HG03108 (cell line): ENCODE measurements around the gene IFFO2.
A peak's percentile ranks its signal among the peaks of the same experiment; 100 is the strongest.

Experiments
- ATAC-seq: cut with Tn5 transposase; IDR thresholded peaks from one replicate; pipeline ENCODE4 v1.9.1; 2021; ENCODE audit warnings: moderate library complexity; ENCODE audit not compliant: unreplicated experiment

Gene IFFO2

DNA sequence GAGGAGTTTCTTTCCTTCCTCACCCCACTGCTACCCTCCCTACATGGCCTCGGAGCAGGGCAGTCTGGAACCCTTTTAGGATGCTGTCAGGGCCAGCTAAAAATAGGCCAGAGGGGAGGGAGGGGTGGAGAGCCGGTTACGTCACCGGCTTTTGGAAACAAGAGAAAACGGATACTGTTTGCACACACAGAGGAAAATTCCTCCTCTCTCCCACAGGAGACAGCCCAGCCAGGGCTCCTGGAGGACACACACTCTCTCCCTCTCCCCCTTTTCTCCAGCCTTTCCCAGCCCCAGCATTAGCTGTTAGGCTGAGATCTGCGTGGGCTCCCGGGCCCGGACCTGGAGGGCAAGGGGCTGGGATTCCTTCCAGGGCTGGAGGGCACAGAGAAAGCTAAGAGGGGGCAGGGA is 34.2 kb downstream of the IFFO2 start:
- no peak for ATAC-seq

DNA sequence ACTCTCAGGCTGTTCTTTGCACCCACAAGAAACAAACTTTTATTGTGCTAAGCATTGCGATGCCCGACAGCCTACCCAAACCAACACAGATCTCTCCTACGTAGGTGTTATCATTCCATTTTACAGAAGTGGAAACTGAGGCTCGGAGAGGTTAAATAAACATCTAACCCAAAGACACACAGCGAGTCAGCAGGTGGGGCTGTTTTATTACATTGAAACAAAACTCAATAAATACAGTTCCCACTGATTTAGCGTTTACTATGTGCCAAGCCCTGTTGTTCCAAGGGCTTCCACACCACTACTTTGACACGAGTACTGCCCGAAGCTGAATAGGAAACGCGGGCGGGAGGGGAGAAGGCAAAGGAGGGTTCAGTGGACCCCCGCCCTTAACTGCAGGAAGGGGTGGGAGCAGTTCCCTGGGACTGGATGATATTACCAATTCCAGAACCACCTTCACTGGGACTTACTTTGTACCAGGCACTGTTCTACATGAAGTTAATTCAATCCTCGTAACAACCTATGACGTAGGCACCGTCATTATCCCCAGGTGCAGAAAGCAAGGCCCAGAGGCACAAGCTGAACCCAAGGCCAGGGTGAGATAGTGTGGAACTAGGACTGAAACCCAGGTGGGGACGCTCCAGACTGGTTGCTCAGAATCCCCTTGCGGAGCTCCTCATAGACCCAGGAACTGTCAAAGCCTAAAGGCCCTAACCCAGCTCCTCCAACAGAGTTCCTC is 34.8 kb downstream of the IFFO2 start:
- no peak for ATAC-seq

DNA sequence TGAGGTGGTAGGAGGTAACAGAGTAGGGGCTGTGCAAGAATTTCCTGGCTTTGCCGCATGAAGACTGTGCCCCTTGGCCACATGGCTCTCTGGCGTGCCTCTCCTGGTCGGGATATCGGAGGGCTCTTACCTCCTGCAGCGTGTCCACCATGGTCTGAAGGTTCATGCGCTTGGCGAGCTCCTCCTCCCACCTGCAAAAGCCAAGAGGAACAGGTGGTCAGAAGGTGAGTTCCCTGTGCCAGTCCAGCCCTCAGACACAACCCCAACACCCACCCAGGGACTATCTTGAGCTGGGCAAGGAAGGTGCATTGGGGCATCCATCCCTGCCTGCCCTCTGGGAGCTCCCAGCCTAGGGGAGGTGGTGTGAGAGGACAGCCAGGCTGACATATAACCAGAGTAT is 35.5 kb downstream of the IFFO2 start:
- ATAC-seq = no peak

DNA sequence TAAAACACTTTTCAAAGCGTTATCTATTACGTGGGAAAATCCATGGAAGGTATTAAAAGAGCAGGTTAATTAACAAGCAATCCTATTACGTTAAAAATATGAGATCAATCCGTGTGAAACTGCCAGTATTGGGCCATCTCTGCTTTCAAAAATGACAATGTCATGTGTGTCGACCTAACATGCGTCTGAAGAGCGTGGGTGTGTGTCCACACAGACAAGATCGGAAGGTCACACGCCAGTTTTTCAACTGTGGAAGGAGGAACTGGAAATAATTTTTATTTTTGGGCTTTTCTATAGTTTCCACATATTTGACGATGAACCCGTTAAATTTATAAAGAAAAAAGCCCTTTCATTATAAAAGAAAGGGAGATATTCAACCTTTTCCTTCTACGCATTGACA is 36.5 kb downstream of the IFFO2 start:
- no peak for ATAC-seq

DNA sequence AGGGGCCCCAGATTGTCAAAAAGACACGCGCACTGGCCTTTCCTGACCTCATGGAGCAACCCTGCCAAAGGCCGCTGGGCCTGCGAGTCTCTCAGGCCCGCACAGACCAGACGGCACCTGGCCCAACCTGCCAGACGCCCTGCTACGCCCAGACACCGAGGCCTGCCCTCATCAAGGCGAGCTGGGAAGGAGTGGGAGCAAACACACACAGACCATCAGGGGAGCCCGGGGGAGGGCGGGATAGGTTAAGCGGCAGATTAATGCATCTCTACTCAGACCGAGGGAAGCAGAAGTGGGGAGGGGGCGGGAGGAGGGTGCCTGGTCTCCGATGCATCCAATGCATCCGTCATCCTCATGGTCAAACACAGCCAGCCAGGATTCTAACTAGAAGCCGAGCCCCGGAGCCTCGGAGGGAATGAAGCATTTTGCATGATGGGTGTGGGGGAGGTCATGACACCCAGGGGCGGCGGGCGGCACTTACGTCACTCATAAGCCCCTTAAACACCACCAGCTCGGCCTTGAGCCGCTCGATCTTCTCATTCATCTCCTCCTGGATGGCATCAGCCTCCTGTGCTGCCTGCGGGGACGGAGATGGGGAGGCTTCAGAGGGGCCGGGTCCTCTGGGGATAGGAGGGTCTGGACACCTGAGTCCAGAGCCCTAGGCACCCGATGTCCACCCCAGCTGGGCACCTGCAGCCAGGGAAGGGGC is 37.1 kb downstream of the IFFO2 start:
- ATAC-seq = no peak

DNA sequence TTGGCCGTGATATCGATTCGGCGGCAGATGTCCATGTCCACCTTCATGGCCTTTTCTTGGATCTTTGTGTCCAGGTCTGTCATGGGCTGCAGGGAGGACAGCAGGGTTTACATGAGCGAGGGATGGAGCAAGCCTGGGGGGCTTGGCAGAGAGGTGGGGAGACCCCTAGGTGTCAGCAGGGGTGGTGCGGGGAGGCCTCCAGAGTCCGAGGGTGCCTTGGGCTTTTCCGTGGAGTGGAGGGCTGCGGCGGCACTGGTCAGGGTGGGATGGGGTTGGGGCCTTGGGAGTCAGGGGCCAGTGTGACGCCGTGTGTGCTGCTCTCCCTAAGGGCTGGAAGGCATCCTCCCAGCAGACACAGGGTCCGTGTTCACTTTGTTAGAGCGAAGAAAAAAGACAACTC is 38.1 kb downstream of the IFFO2 start:
- ATAC-seq = no peak

DNA sequence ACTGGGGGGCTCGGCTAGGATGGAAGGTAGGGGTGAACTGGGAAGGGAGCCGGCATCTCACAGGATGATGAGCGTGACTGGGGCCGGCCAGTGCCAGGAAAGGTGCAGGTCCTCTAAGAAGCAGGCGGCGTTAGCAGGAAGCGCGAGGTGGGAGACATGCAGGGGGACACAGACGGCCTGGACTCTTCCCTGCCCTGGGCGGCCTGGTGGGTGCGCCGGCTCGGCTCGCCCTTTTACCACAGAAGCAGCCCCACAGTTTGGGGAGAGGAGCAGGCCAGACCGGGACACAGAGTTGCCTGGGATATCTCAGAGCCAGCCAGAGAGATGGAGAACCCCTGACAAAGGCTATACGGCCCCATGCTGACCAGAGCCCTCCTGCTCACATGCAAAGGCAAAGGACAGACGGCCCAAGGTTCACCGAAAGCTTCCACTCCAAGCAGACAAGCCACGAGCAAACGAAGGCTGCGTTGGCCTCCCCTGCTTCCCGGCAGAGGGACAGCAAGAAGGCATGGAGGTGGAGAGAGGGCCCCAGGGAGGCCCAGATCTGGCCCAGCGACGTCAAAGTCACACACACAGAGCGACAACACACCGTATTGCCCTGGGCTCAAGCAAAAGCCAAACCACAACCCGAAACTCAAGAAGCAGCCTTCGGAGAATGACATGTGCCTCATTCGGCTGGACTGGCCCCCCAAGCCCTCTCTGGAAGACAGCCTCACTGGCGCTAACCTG is 39.2 kb downstream of the IFFO2 start:
- ATAC-seq = no peak

DNA sequence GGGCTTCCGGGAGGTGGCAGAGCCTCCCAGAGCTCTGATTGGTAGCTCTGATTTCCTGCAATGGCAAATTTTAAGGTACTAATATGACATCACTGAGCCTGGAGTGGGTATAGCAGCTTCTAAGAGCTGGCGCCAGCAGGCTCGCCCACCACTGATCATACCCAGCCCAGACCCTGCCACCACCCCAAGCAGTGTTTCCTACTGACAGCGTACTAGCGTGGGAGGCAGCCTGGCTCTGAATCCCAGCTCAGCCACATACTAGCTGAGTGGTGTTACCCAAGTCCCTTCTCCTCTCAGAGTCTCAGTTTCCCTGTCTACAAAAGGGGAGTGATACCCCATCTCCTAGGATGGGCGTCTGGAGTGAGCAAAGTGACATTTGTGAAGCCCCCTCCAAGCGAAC is 41.1 kb downstream of the IFFO2 start:
- ATAC-seq = no peak

DNA sequence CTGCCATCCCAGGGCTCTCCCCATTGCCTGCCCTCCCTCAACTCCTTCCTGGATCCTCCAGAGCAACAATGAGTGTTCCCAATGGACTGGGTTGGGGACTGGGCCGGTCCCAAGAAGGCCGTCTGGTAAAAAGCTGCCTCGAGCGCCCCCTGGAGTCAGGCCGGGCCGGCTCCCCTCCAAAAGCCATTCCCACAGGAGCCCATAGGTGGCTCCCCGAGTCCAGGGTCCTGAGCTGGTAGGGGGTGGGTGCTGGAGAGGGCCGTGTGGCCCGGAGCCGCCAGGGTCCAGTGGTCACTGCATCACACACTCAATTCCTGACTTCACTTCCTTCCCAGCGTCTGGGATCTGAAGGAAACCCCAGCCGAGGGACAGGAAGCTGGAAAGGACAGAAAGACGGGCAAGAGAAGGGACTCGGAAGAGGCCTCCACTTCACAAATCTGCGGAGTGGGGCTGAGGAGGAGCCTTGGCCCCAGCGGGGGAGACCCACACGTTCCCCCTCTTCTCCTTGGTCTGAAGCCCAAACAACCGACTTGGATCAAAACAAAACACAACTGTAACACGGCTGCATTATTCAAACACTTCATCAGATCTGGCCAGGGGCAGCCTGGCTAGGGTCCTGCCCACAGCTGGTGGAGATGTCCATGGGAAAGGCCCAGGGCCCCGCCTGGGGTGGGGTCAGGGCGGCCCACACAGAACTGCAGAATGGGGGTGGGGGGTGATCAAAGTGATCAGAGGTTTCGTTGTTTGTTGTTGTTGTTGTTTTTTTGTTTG is 43.2 kb downstream of the IFFO2 start:
- peak; percentile 55 for ATAC-seq

DNA sequence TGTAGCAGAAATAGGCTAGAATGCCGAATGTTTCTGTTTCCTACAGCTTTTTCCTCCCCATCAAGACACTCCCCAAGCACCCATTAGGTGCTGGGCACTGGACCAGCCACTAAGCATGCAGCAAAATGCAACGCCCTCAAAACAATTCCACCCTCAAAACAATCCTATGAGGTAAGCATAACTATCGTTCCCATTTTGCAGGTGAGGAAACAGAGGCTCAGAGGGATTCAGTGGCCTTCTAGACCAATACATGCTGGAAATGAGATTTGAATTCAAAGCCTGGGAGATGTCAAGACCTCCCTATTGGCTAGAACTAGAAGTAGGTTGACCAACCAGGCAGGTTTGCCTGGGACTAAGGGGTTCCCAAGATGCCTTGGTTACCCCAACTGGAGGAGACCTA is 43.9 kb downstream of the IFFO2 start:
- ATAC-seq = no peak

DNA sequence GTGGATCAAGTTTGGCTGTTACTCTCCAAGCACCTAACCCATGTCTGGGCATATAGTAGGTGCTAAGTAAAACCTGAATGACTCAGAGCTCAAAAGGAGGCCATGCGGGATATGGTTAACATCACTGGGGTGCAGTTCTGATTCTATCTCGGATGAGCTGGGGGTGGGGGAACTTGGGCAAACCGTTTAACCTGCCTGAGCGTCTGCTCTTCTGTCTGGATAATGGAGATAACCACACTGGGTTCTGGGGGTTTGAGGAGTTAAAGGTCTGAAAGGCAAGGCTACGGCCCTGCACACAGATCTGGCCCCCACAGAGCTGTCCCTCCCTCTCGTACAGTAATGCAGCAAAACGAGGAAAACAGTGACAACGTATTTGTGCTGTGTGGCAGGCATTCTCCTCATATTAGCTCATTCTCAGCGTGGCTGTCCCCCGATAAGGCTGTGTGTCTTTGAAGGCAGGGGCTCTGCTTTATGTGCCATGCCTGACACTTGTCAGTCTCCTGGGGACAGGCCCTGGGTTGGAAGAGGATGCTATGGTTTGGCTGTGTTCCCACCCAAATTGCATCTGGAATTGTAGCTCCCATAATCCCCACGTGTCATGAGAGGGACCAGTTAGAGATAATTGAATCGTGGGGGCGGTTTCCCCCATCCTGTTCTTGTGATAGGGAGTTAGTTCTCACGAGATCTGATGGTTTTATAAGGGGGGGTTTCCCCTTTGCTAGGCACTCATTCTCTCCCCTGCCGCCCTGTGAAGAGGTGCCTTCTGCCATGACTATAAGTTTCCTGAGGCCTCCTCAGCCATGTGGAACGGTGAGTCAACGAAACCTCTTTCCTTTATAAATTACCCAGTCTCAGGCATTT is 47.3 kb downstream of the IFFO2 start:
- no peak for ATAC-seq

DNA sequence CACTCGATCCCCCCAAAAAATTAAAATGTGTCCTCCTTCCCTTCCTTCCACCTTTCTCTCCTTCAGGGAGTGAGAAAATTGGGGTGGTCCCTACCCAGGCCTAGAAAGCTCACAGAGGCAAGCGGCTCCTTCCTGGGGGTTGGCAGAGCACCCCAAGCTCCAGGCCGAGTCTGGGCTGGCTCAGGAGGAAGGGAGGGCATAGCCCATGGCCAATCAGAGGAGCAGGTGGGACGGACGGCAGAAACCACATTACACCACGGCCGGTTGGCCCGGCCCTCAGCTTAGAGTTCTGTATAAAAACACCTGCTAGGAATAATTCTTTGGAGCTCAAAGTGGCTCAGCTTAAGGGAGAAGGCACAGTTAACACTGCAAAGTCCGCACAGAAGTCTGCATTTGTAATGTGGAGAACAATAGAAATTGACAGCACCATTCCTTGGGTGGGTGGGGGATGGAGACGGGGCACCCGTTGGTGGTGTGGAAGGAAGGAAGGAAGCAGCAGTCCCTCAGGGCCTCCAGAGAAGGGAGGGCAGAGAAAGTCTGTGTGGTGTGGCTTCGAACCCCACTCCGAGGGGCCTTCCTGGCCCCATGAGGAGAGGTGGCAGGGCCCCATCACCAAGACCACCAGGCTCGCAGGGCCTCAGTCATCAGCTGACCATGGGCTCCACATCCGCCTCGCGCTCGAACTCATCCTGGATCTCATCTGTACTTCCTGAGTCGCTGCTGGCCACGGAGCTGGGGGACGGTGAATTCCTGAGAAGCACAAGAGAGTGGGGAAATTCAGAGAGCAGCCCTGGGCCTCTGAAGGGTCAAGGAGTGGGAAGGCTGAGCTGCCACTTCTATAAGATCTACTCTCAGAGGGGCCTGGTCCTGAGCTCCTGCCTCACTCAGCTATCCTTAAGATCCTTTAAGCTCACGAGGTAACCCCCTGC is 48.3 kb downstream of the IFFO2 start:
- ATAC-seq = no peak

DNA sequence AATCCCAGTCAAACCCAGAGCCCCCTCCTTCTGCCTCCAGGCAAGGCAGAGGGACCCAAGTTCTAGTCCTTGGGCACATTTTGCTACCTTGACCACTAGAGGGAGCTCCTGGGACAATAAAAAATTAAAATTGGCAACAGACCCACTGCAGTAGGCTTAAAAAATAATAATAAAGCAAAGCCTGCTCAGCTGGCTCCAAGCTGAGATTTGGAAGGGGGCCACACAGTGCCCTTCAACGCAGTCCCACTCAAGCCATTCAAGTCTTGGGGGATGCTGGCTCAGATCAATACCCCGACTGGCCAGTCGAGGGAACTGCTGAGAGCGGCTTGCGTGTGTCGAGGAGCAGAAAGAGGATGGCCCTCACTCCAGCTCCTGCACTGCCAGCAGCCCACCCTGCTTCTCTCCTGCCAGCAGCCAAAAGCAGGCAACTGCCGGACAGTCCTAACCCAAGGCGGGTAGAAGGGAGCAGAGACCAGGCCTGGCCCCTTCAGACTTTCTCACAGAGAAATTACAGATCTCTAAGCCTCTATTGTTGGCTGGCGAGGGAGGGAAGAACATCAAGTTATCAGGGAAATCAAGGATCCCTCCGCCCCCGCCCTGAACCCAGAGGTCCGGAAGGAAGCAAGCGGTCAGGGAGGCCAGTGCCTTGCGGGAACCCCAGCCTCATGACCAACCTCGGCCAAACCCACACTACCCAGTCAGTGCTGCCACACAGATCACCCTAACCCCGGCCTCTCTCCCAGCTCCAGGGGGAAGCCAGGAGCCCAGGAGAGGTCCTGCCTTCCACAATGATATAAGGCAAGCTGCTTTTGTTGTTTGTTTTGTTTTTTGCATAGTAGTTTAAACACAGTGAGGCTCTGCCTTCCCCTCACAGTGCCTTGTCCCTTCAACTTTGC is 49.2 kb downstream of the IFFO2 start:
- no peak for ATAC-seq

DNA sequence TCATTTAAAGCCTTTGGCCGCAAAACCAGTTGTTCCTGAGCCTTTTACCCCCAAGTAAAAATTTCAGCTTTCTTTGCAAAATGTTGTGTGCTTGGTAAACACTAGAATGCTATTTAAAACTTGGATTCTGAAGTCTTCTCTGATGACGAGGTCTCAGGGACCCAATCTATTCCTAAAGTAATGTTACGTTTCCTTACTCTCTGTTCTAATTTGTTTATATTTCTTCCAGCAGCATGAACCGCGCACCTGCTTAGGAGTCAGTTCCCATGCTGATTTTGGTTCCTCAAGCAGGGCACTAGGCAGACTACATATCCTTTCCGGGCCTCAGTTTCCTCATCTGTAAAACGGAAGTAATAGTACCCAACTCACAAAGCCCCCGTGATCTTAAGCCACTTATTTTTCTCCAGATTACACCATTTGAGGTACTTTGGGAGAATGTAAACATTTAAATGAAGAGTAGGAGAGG is 53.2 kb downstream of the IFFO2 start:
- no peak for ATAC-seq

DNA sequence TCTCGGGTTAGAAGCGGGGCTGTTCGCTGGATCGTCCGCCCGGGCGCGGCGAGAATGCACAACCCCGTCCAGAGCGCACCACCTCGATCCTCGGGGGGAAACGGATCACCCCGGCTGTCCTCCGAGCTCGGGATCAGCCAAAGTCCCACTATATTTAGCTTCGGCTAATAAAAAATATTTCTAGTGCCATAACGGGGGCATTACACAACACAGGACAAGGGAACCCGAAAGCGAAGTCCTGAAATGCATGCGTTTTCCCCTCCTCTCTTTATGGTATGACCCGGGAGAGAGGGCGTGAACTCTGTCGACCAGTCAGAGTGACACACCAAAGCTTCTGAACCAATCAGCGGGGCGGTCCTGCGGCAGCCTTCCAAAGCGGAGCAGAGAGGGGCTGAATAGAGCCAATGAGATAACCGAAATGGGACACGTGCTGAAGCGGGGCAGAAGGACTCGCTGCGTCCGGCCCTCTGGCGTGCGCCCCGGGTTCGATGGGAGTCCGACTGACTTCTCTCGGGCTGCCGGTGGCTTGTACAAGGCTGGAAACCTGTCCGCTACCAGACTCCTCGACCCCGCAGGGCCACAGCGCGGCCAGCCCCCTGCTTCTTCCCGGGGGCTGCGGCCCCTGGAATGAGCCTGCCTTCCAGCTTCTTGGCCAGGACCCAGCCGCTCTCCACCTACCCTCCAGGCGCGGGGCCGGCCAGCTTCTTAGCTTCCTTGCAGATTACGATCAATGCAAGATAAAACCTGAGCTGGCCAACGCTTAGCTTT is 53.8 kb downstream of the IFFO2 start, which contains the start of gene ALDH4A1:
ALDH4A1 (minus strand) TSS at position 33 of the 768 bp plus-strand sequence; CDS start at position 1, 32 bp downstream.
- peak; percentile 93 for ATAC-seq

DNA sequence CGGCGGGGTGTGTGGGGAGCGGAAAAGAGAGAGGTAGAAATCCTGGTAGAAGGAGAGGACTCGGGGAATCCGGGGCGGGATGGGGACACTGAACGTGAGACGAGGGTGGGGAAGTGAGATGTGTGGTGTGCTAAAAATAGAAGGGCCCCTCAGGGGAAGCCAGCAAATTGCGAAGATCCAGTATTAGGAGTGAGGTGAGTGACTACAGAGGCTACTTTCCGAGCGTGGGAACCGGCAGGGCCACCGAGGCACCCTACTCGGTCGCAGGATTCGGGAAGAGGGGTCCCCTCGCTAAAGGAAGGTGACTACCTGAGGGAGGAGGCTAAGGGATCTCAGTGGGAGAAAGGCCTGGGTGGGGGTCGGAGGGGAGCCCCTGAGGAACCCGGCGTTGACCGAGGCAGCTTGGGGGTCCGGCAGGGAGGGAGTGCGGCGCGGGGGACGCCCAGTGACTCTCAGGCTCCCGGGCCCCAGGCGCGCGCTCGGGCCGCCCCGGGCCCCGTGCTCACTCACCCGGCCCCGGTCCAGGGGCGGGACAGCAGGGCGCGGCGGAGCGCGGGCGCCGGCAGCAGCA is 54.4 kb downstream of the IFFO2 start:
- ATAC-seq = no peak
